GM12864 (cell line): ENCODE measurements around the gene CD1C.
A peak's percentile ranks its signal among the peaks of the same experiment; 100 is the strongest.
"Not testable (repeated sequence)": the region's sequence is repeated elsewhere in the genome, so short reads cannot be mapped to it uniquely, and the experiment has no call there.

Source experiments
- DNase-seq: peaks from one replicate; pipeline ENCODE4 v3.0.0-alpha.2; 2011; ENCODE audit warnings: low read depth
- H3K4me3 ChIP-seq: 2 replicates; pipeline ENCODE4 v1.5.1; 2011; ENCODE audit warnings: mild to moderate bottlenecking, low read depth, low read length, control low read depth
- TF ChIP-seq, protein P1 (sequence below): IDR thresholded peaks from 2 replicates; pipeline ENCODE4 v1.5.1; 2011; ENCODE audit warnings: low read depth, mild to moderate bottlenecking, moderate library complexity, low read length, control low read depth, inconsistent platforms; ENCODE audit errors: missing control alignments

Gene CD1C

DNA sequence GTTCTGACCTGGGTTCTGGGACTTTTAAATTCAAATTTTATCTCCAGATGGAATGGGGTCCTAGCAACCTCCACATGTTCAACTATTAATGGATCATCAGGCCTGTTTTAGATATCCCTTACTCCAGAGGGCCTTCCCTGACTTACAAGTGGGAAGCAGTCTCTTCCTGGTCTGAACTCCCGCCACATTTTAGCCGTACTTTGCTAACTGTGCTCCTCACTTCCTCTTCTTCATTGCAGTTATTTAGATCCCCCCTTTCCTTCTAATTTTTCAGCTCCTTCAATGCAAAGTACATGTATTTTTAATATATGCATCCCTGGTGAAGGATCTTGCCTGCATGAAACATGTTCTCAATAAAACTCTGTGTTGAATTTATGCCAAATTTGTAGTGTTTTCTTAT, 31.8 kb upstream of the CD1C start:
- no peak for DNase-seq
- H3K4me3 ChIP-seq = no peak overlapping the region
- TF ChIP-seq, protein P1, sequence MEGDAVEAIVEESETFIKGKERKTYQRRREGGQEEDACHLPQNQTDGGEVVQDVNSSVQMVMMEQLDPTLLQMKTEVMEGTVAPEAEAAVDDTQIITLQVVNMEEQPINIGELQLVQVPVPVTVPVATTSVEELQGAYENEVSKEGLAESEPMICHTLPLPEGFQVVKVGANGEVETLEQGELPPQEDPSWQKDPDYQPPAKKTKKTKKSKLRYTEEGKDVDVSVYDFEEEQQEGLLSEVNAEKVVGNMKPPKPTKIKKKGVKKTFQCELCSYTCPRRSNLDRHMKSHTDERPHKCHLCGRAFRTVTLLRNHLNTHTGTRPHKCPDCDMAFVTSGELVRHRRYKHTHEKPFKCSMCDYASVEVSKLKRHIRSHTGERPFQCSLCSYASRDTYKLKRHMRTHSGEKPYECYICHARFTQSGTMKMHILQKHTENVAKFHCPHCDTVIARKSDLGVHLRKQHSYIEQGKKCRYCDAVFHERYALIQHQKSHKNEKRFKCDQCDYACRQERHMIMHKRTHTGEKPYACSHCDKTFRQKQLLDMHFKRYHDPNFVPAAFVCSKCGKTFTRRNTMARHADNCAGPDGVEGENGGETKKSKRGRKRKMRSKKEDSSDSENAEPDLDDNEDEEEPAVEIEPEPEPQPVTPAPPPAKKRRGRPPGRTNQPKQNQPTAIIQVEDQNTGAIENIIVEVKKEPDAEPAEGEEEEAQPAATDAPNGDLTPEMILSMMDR = no peak

- no peak for DNase-seq
- TF ChIP-seq, protein P1 = no peak
Observed at GRCh38 chr1:158259117-158259516, 30.6 kb upstream of the CD1C start.

GRCh38 chr1:158272681-158273080, 17.0 kb upstream of the CD1C start:
- no peak for DNase-seq
- H3K4me3 ChIP-seq = no peak overlapping the region
- TF ChIP-seq, protein P1 = no peak

More at GRCh38 chr1:158259117-158259516, 30.6 kb upstream of the CD1C start:
- H3K4me3 ChIP-seq = no peak overlapping the region

- no peak overlapping the region for H3K4me3 ChIP-seq
Observed at GRCh38 chr1:158274797-158275196, 14.9 kb upstream of the CD1C start.

DNA sequence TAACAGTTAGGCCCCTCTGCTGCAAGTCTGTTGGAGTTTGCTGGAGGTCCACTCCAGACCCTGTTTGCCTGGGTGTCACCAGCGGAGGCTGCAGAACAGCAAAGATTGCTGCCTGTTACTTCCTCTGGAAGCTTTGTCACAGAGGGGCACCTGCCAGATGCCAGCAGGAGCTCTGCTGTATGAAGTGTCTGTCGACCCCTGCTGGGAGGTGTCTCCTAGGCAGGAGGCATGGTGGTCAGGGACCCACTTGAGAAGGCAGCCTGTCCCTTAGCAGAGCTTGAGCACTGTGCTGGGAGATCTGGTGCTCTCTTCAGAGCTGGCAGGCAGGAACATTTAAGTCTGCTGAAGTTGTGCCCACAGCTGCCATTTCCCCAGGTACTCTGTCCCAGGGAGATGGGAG, 7.3 kb upstream of the CD1C start:
- not testable (repeated sequence) for H3K4me3 ChIP-seq, DNase-seq

More at GRCh38 chr1:158274797-158275196, 14.9 kb upstream of the CD1C start:
- no peak for DNase-seq
- TF ChIP-seq, protein P1 = no peak

DNA sequence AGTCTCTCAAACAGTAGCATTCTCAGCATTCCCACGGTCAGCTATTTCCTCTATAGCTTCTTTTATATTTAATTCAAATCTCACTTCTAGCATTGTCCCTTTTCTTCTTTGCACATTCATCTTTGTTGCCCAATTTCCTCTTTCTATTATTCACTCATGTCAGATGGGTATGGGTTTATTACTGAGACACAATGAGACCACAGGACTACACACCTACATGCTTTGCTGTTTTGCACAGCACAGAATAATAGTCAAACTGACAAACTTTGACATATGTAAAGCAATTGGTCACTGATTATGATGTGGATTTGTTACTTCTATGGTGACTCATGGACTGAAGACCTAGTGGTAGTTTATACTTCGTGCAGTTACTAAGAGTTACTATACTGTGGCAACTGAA, 5.8 kb upstream of the CD1C start:
- H3K4me3 ChIP-seq = no peak overlapping the region
- TF ChIP-seq, protein P1 = no peak
- DNase-seq = no peak

DNA sequence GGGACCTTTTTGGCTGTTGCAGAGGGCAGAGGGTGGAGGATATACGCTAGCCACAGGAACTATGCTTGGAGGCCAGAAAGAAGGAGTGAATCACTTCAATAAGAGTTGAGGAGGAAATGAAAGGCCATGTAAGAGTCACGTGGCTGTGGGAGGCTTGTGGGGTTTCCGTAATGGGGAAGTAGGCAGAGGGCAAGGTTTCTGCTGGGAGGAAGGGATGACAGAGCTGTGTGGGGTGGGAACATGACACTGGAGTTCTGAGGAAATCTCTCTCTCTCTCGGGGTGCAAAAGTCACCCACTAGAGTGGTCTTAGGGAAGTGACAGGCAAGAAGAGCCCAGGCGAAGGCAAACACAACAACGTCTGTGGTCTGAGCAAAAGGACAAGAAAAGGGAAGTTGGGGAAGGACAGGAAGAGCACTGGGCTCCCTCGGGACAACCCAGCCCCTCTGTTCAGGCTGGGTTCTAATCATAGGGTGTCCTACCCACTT, 3.9 kb upstream of the CD1C start:
- H3K4me3 ChIP-seq = peak overlapping the region; percentile 30
- peak; percentile 81 for DNase-seq

More for the DNA sequence above, 3.9 kb upstream of the CD1C start:
- TF ChIP-seq, protein P1 = no peak
